Measurements from ENCODE around the gene DNAAF2. TPM values are rescaled to one million over a fixed set of nuclear protein-coding genes. Genes with fewer than 3 reads are reported as not detected.

Gene DNAAF2
- total RNA-seq, 4 donors from 2014 or later, result 7.5 to 11.8 (median 9.5) TPM

DNA sequence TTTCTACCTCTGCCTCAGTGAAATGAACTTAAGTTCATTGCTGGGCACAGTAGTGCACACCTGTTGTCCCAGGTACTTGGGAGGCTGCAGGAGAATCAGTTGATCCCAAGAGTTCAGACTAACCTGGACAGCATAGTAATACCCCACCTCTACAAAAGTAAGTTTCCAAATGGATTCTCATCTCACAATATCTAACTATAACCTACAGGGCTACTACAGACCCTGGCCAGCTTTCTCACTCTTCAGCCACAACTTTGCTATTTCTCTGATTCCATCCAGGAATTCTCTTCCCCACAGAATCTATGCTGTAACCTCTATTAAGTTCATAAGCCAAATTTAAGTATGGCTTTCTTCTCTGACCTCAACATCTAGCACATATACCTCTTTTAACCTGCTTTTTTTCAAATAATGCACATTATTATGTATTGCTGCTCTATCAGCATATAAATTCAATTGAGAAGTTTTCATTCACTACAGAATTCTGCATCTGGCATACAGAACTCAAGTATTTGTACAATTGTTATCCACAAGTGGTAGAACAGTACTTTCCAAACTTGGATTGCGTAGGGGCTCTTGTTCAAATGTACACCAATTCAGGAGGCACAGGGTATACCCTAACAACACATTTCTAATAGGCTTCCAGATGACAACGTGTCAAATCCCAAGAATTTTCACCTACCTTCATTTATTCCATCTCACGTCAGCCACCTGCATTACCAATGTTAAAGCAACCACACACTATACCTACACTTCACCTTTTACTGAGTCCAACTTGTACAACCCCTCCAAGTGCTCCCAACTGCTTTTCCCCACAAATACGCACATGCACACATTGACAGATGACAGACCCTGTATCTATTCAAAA is 52.7 kb downstream of the DNAAF2 start:
- Histone ChIP-seq H3K36me3 (peaks cover 16% of the 10 kb centered on the region), H3K4me1 (peaks cover 31% of the 10 kb centered on the region), H3K27ac (no peak overlapping the region), H3K4me3 (no peak overlapping the region), H3K27me3 (no peaks in the 10 kb centered on the region), H3K9me3 (no peaks in the 10 kb centered on the region)
- DNase-seq (ENCODE audit: low spot score in 2 of 2), result no peak
- 88% methylated on average over 4 of the region's 4 CpGs for WGBS
- TF ChIP-seq POLR2AphosphoS5 (IDR thresholded peaks at IDR 0.05) (no peak), EP300 (IDR thresholded peaks at IDR 0.05) (no peak)
- TF ChIP-seq, protein P1, sequence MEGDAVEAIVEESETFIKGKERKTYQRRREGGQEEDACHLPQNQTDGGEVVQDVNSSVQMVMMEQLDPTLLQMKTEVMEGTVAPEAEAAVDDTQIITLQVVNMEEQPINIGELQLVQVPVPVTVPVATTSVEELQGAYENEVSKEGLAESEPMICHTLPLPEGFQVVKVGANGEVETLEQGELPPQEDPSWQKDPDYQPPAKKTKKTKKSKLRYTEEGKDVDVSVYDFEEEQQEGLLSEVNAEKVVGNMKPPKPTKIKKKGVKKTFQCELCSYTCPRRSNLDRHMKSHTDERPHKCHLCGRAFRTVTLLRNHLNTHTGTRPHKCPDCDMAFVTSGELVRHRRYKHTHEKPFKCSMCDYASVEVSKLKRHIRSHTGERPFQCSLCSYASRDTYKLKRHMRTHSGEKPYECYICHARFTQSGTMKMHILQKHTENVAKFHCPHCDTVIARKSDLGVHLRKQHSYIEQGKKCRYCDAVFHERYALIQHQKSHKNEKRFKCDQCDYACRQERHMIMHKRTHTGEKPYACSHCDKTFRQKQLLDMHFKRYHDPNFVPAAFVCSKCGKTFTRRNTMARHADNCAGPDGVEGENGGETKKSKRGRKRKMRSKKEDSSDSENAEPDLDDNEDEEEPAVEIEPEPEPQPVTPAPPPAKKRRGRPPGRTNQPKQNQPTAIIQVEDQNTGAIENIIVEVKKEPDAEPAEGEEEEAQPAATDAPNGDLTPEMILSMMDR (IDR thresholded peaks at IDR 0.05), result no peak

DNA sequence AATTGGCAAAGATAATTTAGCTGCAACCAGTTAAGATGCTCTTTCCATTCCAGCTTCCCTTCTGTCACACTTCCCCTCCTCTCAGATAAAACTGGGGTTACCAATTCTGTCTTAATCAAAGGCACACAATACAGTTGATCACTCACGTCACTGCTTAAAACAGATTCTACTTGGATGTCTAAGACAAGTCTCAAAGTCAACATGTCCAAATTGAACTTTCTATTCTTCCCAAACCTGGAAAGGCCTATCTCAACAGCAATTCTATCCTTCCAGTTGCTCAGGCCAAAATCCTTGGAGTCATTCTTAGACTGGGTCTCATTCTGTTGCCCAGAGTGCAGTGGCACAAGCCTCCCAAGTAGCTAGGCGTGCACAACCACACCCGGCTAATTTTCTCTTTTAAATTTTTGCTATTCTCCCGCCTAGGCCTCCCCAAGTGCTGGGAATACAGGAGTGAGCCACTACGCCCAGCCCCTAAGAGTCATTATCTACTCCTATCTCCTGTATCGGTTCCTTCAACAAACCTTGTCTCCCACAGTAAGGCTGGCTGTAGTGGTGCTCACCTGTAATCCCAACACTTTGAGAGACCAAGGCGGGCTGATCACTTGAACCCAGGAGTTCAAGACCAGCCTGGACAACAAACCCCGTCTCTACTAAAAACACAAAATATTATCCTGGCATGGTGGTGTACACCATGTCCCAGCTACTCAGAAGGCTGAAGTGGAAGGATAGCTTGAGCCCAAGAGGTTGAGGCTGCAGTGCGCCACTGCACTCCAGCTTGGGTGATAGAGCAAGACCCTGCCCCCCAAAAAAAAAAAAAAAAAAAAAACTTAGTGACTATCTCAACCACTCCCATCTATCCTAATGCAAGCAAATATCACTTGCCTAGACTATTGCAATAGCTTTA is 53.6 kb downstream of the DNAAF2 start:
- 93% methylated on average over 9 of the region's 9 CpGs for WGBS
- Histone ChIP-seq H3K27me3 (no peaks in the 10 kb centered on the region), H3K4me3 (no peak overlapping the region), H3K27ac (no peak overlapping the region), H3K36me3 (peaks cover 24% of the 10 kb centered on the region), H3K9me3 (no peaks in the 10 kb centered on the region), H3K4me1 (peaks cover 31% of the 10 kb centered on the region)
- DNase-seq (ENCODE audit: low spot score in 2 of 2), result no peak
- TF ChIP-seq, protein P1 (IDR thresholded peaks at IDR 0.05), result no peak
- TF ChIP-seq POLR2AphosphoS5 (IDR thresholded peaks at IDR 0.05), result no peak
- no peak for TF ChIP-seq POLR2A (IDR thresholded peaks at IDR 0.05)

DNA sequence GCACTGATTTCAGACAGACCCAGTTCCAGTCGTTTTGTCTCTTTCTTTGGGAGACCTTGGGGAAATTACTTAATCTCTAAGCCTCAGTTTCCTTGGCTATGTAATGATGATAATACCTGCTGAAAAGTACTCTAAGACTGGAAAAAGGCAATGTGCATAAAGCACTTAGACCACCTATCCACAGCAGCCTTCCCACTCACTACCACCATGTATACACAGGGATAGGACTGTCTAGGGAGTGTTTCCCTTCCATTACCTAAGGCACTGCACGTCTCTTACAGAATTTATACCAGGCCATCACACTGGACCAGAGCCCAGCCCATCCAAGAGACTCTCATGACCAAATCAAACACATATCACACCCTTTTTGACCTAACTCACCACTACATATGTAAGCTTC is 55.2 kb downstream of the DNAAF2 start:
- Histone ChIP-seq H3K27me3 (no peaks in the 10 kb centered on the region), H3K4me3 (no peak overlapping the region), H3K4me1 (peaks cover 25% of the 10 kb centered on the region), H3K9me3 (no peaks in the 10 kb centered on the region), H3K36me3 (peaks cover 39% of the 10 kb centered on the region), H3K27ac (no peak overlapping the region)
- no peak for TF ChIP-seq POLR2A (IDR thresholded peaks at IDR 0.05)
- TF ChIP-seq, protein P1 (IDR thresholded peaks at IDR 0.05), result no peak
- no peak for TF ChIP-seq POLR2AphosphoS5 (IDR thresholded peaks at IDR 0.05)
- TF ChIP-seq EP300 (IDR thresholded peaks at IDR 0.05), result no peak
- WGBS, result 85% methylated on average over 2 of the region's 2 CpGs
- no peak for DNase-seq (ENCODE audit: low spot score in 2 of 2)

DNA sequence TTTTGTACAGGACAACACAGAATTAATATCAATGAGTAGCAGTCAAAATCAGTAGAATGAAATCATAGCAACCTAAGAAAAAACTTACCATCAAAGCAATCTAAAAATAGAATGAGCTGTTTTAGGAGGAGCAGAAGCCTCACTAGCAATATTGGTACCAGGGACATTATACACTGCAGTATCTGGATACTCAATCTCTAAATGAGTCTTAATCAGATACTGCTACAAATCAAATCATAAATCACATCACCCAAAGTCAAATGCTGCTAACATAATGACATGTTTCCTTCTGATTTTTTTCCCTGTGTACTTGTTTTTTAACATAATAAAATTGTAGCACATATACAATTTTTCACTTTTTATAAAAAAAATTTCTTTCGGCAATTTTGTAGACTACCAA is 56.9 kb downstream of the DNAAF2 start:
- H3K4me3 ChIP-seq, result no peak overlapping the region
- TF ChIP-seq, protein P1 (IDR thresholded peaks at IDR 0.05), result no peak
- TF ChIP-seq EP300 (IDR thresholded peaks at IDR 0.05), result no peak
- no peak for TF ChIP-seq POLR2AphosphoS5 (IDR thresholded peaks at IDR 0.05)
- no peak for TF ChIP-seq POLR2A (IDR thresholded peaks at IDR 0.05)
- no peak overlapping the region for H3K27ac ChIP-seq
- 100% methylated on average over 1 of the region's 1 CpG for WGBS
- H3K9me3 ChIP-seq, result no peaks in the 10 kb centered on the region
- DNase-seq (ENCODE audit: low spot score in 2 of 2), result no peak
- H3K4me1 ChIP-seq, result peaks cover 11% of the 10 kb centered on the region
- H3K36me3 ChIP-seq, result peaks cover 31% of the 10 kb centered on the region
- no peaks in the 10 kb centered on the region for H3K27me3 ChIP-seq

Other genes starting within 250 kb of the DNAAF2 start
- gene RPS29, start 48.9 kb downstream of the DNAAF2 start, total RNA-seq, result over 10,000 TPM in 1 of 4 donors, 1,000 to 10,000 TPM in 3; 5,312 to 11,292 (median 8,564) TPM
- 1 to 10 TPM; 6.4 to 9.2 (median 8.6) TPM for gene LRR1, start 36.3 kb downstream of the DNAAF2 start, total RNA-seq
- 100 to 1,000 TPM; 150 to 232 (median 182) TPM for gene RPL36AL, start 14.6 kb downstream of the DNAAF2 start, total RNA-seq
- 10 to 100 TPM in 3 of 4 donors, 1 to 10 TPM in 1; 8.9 to 17.5 (median 15.1) TPM for gene MGAT2, start 14.4 kb downstream of the DNAAF2 start, total RNA-seq
- 1 to 10 TPM; 3.2 to 8.4 (median 4.6) TPM for gene POLE2, start 53.0 kb upstream of the DNAAF2 start, total RNA-seq
- 10 to 100 TPM in 1 of 4 donors, 1 to 10 TPM in 3; 1.7 to 19.9 (median 3.5) TPM for gene KLHDC1, start 57.9 kb upstream of the DNAAF2 start, total RNA-seq
- gene KLHDC2, start 132.9 kb upstream of the DNAAF2 start, total RNA-seq, result 10 to 100 TPM; 43.5 to 93.1 (median 65.3) TPM
- 100 to 1,000 TPM in 1 of 4 donors, 10 to 100 TPM in 3; 70.6 to 181 (median 81.5) TPM for gene NEMF, start 217.5 kb upstream of the DNAAF2 start, total RNA-seq

Data from suprapubic skin (tissue), 4 donors.